Esophagus muscularis mucosa (tissue), 4 donors: ENCODE measurements around the gene CDH4. TPM values are rescaled to one million over a fixed set of nuclear protein-coding genes. Genes with fewer than 3 reads are reported as not detected.

Experiments
- DNase-seq: peaks from one replicate; pipeline ENCODE4 v3.0.0-alpha.2; 2017; ENCODE audit errors: extremely low spot score
- H3K27ac ChIP-seq, 4 donors: fragments of 200-600 bp; sonication (generic); replicated peaks in 1 of 4; 1 replicate in 3 of 4; 2 replicates in 1 of 4; pipeline ENCODE4 v1.5.1; 2016 to 2019; ENCODE audit warnings: mild to moderate bottlenecking in 1 of 4
- H3K27me3 ChIP-seq, 4 donors: fragments of 200-600 bp; sonication (generic); one replicate each; pipeline versions ENCODE4 v1.5.1 to v1.6.0; 2016 to 2019
- H3K36me3 ChIP-seq, 4 donors: fragments of 200-600 bp; sonication (generic); one replicate each; pipeline ENCODE4 v1.5.1; 2016 to 2019
- H3K4me1 ChIP-seq, 4 donors: fragments of 200-600 bp; sonication (generic); one replicate each; pipeline ENCODE4 v1.5.1; 2016 to 2019
- H3K4me3 ChIP-seq, 4 donors: fragments of 200-600 bp; sonication (generic); 1 replicate in 2 of 4; 2 replicates in 2 of 4; pipeline ENCODE4 v1.5.1; 2016 to 2019; ENCODE audit warnings: mild to moderate bottlenecking in 4 of 4, moderate library complexity in 1 of 4
- H3K9me3 ChIP-seq, 4 donors: fragments of 200-600 bp; sonication (generic); 1 replicate in 3 of 4; 2 replicates in 1 of 4; pipeline ENCODE4 v1.5.1; 2016 to 2019
- CTCF ChIP-seq, 3 experiments: fragments of 200-600 bp in 2 of 3; fragments of 450-650 bp in 1 of 3; sonication (generic) in 2 of 3; IDR thresholded peaks; one replicate each; pipeline ENCODE4 v1.5.1; 2017 to 2019; ENCODE audit warnings: antibody characterized with exemption in 3 of 3, mild to moderate bottlenecking in 2 of 3, moderate library complexity in 1 of 3
- EP300 ChIP-seq: sonication (generic); formaldehyde crosslinking; IDR thresholded peaks from one replicate; pipeline ENCODE4 v1.6.1; 2017; ENCODE audit warnings: antibody characterized with exemption
- POLR2A ChIP-seq: fragments of 450-650 bp; IDR thresholded peaks from one replicate; pipeline ENCODE4 v1.6.1; 2017; ENCODE audit warnings: antibody characterized with exemption, moderate library complexity, mild to moderate bottlenecking, low read depth
- POLR2AphosphoS5 ChIP-seq, 2 donors: sonication (generic); formaldehyde crosslinking; IDR thresholded peaks; one replicate each; pipeline ENCODE4 v1.6.1; 2017; ENCODE audit warnings: antibody characterized with exemption in 2 of 2
- WGBS: methylation state at CpG from one replicate; pipeline ENCODE4 v1.1.5; 2018; 5-methylcytosine and 5-hydroxymethylcytosine counted together
- intact Hi-C: fragments of 100-400 bp; cut with DNase I; formaldehyde crosslinking; loops from one replicate; pipeline ENCODE4 v1.15.1; 2023
- total RNA-seq, 4 donors: library from RNA; depleted of rRNA; stranded (reverse); fragments of >200 nt; gene quantifications; one replicate each; pipeline versions ENCODE4 v1.1.0 to v1.2.1, GENCODE V29; 2016

Gene CDH4
- total RNA-seq, 4 donors from 2014 or later: 0.42 to 1.3 (median 0.48) TPM

GRCh38 chr20:61559706-61560315 is 307.8 kb downstream of the CDH4 start:
- DNase-seq: no peak
- intact Hi-C loops: no loop called here

GRCh38 chr20:61560361-61560853 is 308.3 kb downstream of the CDH4 start:
- no peak for TF ChIP-seq EP300
- TF ChIP-seq CTCF (IDR thresholded peaks at IDR 0.05): no peak
- TF ChIP-seq POLR2A: no peak
- TF ChIP-seq POLR2AphosphoS5 (IDR thresholded peaks at IDR 0.05): no peak
- Histone ChIP-seq H3K27ac (no peak overlapping the region), H3K27me3 (peaks cover 0 to 7% (median 0%) of the 10 kb centered on the region in 4 donors), H3K36me3 (no peaks in the 10 kb centered on the region), H3K9me3 (no peaks in the 10 kb centered on the region), H3K4me1 (no peaks in the 10 kb centered on the region), H3K4me3 (no peak overlapping the region)
- 86% methylated on average over 7 of the region's 15 CpGs for WGBS
- no peak for DNase-seq
- intact Hi-C loops: no loop called here

More at GRCh38 chr20:61559706-61560315, 307.8 kb downstream of the CDH4 start:
- Histone ChIP-seq H3K4me3 (no peak overlapping the region), H3K4me1 (no peaks in the 10 kb centered on the region), H3K9me3 (no peaks in the 10 kb centered on the region), H3K27ac (no peak overlapping the region), H3K27me3 (peaks cover 0 to 7% (median 0%) of the 10 kb centered on the region in 4 donors), H3K36me3 (no peaks in the 10 kb centered on the region)
- TF ChIP-seq CTCF (IDR thresholded peaks at IDR 0.05) (no peak), POLR2A (no peak), POLR2AphosphoS5 (IDR thresholded peaks at IDR 0.05) (no peak), EP300 (no peak)
- WGBS: 77% methylated on average over 18 of the region's 19 CpGs

GRCh38 chr20:61561111-61561830 is 309.2 kb downstream of the CDH4 start:
- Histone ChIP-seq H3K4me1 (no peaks in the 10 kb centered on the region), H3K4me3 (no peak overlapping the region), H3K27me3 (peaks cover 0 to 9% (median 0%) of the 10 kb centered on the region in 4 donors), H3K36me3 (no peaks in the 10 kb centered on the region), H3K27ac (no peak overlapping the region), H3K9me3 (no peaks in the 10 kb centered on the region)
- TF ChIP-seq CTCF (IDR thresholded peaks at IDR 0.05) (no peak), POLR2A (no peak), POLR2AphosphoS5 (IDR thresholded peaks at IDR 0.05) (no peak), EP300 (no peak)
- intact Hi-C loops: no loop called here
- 88% methylated on average over 10 of the region's 10 CpGs for WGBS
- no peak for DNase-seq

GRCh38 chr20:61562491-61562890 is 310.4 kb downstream of the CDH4 start:
- H3K36me3 ChIP-seq: no peaks in the 10 kb centered on the region
- no peak for DNase-seq
- H3K4me3 ChIP-seq: no peak overlapping the region
- WGBS: 80% methylated on average over 6 of the region's 8 CpGs
- intact Hi-C loops: no loop called here
- no peak for TF ChIP-seq POLR2AphosphoS5 (IDR thresholded peaks at IDR 0.05)
- no peak for TF ChIP-seq CTCF (IDR thresholded peaks at IDR 0.05)
- TF ChIP-seq EP300: no peak
- no peak for TF ChIP-seq POLR2A
- H3K27ac ChIP-seq: no peak overlapping the region
- H3K27me3 ChIP-seq: peaks cover 0 to 9% (median 0%) of the 10 kb centered on the region in 4 donors
- no peaks in the 10 kb centered on the region for H3K4me1 ChIP-seq
- H3K9me3 ChIP-seq: no peaks in the 10 kb centered on the region
